Liver (tissue), 3 donors: ENCODE results near the gene CWC22.

ENCODE experiments used
- CTCF ChIP-seq: fragments of 150-350 bp; IDR thresholded peaks from 2 replicates; pipeline ENCODE4 v1.5.1; 2017; ENCODE audit warnings: improper control_type of control experiment, low read depth, low read length; ENCODE audit not compliant: missing input control
- FOXA1 ChIP-seq: IDR thresholded peaks from 2 replicates; pipeline ENCODE4 v1.6.1; 2016; ENCODE audit warnings: antibody characterized with exemption
- HNF4G ChIP-seq: IDR thresholded peaks from 2 replicates; pipeline ENCODE4 v1.6.1; 2016; ENCODE audit warnings: antibody characterized with exemption
- TAF1 ChIP-seq: conservative IDR thresholded peaks from 2 replicates; pipeline ENCODE4 v1.6.1; 2016; ENCODE audit warnings: antibody characterized with exemption, mild to moderate bottlenecking
- YY1 ChIP-seq: IDR thresholded peaks from 2 replicates; pipeline ENCODE4 v1.6.1; 2016; ENCODE audit warnings: antibody characterized with exemption, mild to moderate bottlenecking
- TF ChIP-seq, protein P1 (sequence below): IDR thresholded peaks from 2 replicates; pipeline ENCODE4 v1.6.1; 2016; ENCODE audit warnings: antibody characterized with exemption
- TF ChIP-seq, protein P2 (sequence below): IDR thresholded peaks from 2 replicates; pipeline ENCODE4 v1.6.1; 2016; ENCODE audit warnings: antibody characterized with exemption, mild to moderate bottlenecking
- donor health status: healthy.
- donor health status: healthy.

DNA sequence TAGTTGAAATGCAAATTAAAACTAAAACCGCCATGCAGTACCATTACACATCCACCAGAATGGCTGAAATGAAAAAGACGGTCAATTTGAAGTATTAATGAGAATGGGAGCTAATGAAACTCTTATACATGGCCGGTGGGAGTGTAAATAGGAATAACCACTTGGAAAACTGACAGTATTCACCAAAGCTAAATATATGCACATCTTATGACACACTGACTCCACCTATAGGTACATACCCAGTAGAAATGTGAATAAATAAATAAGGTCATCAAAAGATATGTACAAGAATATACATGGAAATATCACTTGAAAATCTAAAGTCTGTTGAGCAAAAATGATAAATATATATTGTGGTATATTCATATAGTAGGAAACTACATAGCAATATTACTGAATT lies 57.7 kb downstream of the CWC22 start:
- TF ChIP-seq CTCF (no peak), TAF1 (no peak), HNF4G (no peak), FOXA1 (no peak), YY1 (no peak)
- TF ChIP-seq, protein P1, sequence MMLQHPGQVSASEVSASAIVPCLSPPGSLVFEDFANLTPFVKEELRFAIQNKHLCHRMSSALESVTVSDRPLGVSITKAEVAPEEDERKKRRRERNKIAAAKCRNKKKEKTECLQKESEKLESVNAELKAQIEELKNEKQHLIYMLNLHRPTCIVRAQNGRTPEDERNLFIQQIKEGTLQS = no peak
- TF ChIP-seq, protein P2, sequence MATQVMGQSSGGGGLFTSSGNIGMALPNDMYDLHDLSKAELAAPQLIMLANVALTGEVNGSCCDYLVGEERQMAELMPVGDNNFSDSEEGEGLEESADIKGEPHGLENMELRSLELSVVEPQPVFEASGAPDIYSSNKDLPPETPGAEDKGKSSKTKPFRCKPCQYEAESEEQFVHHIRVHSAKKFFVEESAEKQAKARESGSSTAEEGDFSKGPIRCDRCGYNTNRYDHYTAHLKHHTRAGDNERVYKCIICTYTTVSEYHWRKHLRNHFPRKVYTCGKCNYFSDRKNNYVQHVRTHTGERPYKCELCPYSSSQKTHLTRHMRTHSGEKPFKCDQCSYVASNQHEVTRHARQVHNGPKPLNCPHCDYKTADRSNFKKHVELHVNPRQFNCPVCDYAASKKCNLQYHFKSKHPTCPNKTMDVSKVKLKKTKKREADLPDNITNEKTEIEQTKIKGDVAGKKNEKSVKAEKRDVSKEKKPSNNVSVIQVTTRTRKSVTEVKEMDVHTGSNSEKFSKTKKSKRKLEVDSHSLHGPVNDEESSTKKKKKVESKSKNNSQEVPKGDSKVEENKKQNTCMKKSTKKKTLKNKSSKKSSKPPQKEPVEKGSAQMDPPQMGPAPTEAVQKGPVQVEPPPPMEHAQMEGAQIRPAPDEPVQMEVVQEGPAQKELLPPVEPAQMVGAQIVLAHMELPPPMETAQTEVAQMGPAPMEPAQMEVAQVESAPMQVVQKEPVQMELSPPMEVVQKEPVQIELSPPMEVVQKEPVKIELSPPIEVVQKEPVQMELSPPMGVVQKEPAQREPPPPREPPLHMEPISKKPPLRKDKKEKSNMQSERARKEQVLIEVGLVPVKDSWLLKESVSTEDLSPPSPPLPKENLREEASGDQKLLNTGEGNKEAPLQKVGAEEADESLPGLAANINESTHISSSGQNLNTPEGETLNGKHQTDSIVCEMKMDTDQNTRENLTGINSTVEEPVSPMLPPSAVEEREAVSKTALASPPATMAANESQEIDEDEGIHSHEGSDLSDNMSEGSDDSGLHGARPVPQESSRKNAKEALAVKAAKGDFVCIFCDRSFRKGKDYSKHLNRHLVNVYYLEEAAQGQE = no peak
